ENCODE data around the gene SLC25A38. TPM values are rescaled to one million over a fixed set of nuclear protein-coding genes. Genes with fewer than 3 reads are reported as not detected.
A peak's percentile ranks its signal among the peaks of the same experiment; 100 is the strongest.

SLC25A38 gene
- total and polyA plus RNA-seq, 2 donors (not counting 1 experiment from before 2014, with no cell fraction given) = 22.0 to 23.3 TPM

DNA sequence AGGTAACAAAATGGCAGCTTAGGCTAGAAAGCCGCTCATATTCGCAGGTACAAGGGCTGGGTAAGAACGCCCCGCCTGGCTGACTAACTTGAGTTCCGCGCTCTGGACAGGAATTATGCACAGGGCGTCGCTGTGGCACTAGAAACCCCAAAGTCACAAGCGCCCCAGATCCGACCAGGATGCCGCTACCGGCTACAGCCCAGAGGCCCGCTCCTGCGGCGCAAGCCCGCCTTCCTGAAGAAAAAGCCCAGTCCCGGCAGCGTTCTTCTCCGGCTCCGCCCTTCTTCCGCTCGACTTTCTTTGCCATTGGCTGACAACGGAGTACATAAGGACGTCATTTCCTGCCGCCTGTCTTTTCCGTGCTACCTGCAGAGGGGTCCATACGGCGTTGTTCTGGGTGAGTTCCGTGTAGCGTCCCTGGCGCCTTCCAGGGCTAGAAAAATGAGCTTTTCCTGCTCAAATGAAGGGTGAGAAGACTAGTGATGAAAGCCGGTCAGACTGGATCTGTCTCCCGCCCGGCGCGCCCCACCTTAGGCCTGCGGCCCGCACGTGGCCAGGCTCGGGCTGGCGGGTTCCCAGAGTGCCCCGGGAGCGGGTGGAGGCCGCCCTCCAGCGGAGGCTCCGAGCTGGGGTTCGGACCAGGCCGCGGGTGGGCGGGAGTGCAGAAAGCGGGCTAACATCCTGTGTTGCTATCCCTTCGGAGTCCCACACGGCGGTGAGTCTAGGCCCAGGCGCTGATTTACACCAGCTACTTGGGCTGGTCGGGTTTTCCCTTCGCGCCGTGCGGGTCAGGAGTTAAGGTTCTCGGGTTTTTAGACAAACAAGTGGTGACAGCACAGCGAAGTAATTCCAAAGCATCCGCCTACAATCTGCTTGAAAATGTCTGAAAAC is 23.4 kb downstream of the SLC25A38 start, which contains the start of gene RPSA:
Gene RPSA (plus strand): TSS at position 353 of the 891 bp plus-strand sequence. CDS start 934 bp downstream, outside the sequence.
- H3K79me2 ChIP-seq (ENCODE audit: control insufficient read depth, insufficient read depth, low read length) = peaks cover 39% of the 10 kb centered on the region
- peak within 1 kb of the TSS; percentile 93 for H3K9ac ChIP-seq (ENCODE audit: insufficient read depth, low read length)
- no peak for TF ChIP-seq EZH2 (IDR thresholded peaks at IDR 0.05; ENCODE audit: low read length, missing control alignments)
- TF ChIP-seq, protein P1, sequence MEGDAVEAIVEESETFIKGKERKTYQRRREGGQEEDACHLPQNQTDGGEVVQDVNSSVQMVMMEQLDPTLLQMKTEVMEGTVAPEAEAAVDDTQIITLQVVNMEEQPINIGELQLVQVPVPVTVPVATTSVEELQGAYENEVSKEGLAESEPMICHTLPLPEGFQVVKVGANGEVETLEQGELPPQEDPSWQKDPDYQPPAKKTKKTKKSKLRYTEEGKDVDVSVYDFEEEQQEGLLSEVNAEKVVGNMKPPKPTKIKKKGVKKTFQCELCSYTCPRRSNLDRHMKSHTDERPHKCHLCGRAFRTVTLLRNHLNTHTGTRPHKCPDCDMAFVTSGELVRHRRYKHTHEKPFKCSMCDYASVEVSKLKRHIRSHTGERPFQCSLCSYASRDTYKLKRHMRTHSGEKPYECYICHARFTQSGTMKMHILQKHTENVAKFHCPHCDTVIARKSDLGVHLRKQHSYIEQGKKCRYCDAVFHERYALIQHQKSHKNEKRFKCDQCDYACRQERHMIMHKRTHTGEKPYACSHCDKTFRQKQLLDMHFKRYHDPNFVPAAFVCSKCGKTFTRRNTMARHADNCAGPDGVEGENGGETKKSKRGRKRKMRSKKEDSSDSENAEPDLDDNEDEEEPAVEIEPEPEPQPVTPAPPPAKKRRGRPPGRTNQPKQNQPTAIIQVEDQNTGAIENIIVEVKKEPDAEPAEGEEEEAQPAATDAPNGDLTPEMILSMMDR (conservative IDR thresholded peaks at IDR 0.05 in 1 of 2, IDR thresholded peaks at IDR 0.05 in 1 of 2; ENCODE audit: low read depth in 1 of 2, low read length in 2 of 2) = peak; percentile 23 to 29
- H2AFZ ChIP-seq (ENCODE audit: low read length) = peak within 1 kb of the TSS; percentile 93
- no peaks in the 10 kb centered on the region for H3K27me3 ChIP-seq (ENCODE audit: control insufficient read depth, insufficient read depth, low read length)
- DNase-seq (ENCODE audit: low read depth in 2 of 2) = peak; percentile 95 to 97
- H3K4me2 ChIP-seq (ENCODE audit: extremely low read depth, insufficient read depth, low read length) = peak within 1 kb of the TSS; percentile 94
- peak within 1 kb of the TSS; percentile 93 for H3K27ac ChIP-seq (ENCODE audit: insufficient read depth, low read length)
- peak within 1 kb of the TSS; percentile 90 to 99 (median 92) for H3K4me3 ChIP-seq (replicated peaks in 1 of 4; ENCODE audit: control extremely low read depth in 1 of 4, insufficient read depth in 1 of 4, low read depth in 3 of 4, low read length in 4 of 4)
- H3K4me1 ChIP-seq (ENCODE audit: control insufficient read depth, extremely low read depth, insufficient read depth, low read length) = peaks cover 11% of the 10 kb centered on the region
- H3K36me3 ChIP-seq (ENCODE audit: control insufficient read depth, insufficient read depth, low read length) = peaks cover 14% of the 10 kb centered on the region
- H4K20me1 ChIP-seq (ENCODE audit: control insufficient read depth, extremely low read depth, insufficient read depth, low read length) = no peaks in the 10 kb centered on the region
- no peaks in the 10 kb centered on the region for H3K9me3 ChIP-seq (ENCODE audit: control insufficient read depth, insufficient read depth, low read depth, low read length)

DNA sequence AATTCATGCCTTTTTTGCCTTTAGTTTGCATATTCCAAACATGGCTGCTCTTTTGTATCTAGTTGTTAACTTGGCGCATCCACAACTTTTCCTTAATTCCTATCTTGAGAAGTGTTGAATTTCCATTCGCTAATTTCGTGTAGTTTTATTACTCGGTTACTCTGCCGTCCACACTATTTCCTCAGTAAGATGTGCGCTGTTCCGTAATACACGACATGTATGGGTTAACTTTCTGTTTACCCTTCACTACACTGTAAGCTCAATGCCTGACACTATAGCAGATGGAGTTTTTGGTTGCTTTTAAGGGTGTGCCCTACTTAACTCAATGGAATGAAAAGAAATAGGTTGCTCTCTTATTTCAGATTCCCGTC is 24.1 kb downstream of the SLC25A38 start:
- Histone ChIP-seq H4K20me1 (ENCODE audit: control insufficient read depth, extremely low read depth, insufficient read depth, low read length) (no peaks in the 10 kb centered on the region), H3K4me3 (replicated peaks in 1 of 4; ENCODE audit: control extremely low read depth in 1 of 4, insufficient read depth in 1 of 4, low read depth in 3 of 4, low read length in 4 of 4) (peak overlapping the region; percentile 90 to 99 (median 92)), H3K27ac (ENCODE audit: insufficient read depth, low read length) (peak overlapping the region; percentile 93), H3K4me2 (ENCODE audit: extremely low read depth, insufficient read depth, low read length) (peak overlapping the region; percentile 94), H3K79me2 (ENCODE audit: control insufficient read depth, insufficient read depth, low read length) (peaks cover 39% of the 10 kb centered on the region), H3K36me3 (ENCODE audit: control insufficient read depth, insufficient read depth, low read length) (peaks cover 14% of the 10 kb centered on the region), H3K9me3 (ENCODE audit: control insufficient read depth, insufficient read depth, low read depth, low read length) (no peaks in the 10 kb centered on the region), H3K4me1 (ENCODE audit: control insufficient read depth, extremely low read depth, insufficient read depth, low read length) (peaks cover 11% of the 10 kb centered on the region), H3K27me3 (ENCODE audit: control insufficient read depth, insufficient read depth, low read length) (no peaks in the 10 kb centered on the region), H2AFZ (ENCODE audit: low read length) (no peak overlapping the region), H3K9ac (ENCODE audit: insufficient read depth, low read length) (peak overlapping the region; percentile 93)
- DNase-seq (ENCODE audit: low read depth in 2 of 2) = peak in 1 of 2 donors; percentile 39
- no peak for TF ChIP-seq EZH2 (IDR thresholded peaks at IDR 0.05; ENCODE audit: low read length, missing control alignments)
- TF ChIP-seq, protein P1 (conservative IDR thresholded peaks at IDR 0.05 in 1 of 2, IDR thresholded peaks at IDR 0.05 in 1 of 2; ENCODE audit: low read depth in 1 of 2, low read length in 2 of 2) = no peak

DNA sequence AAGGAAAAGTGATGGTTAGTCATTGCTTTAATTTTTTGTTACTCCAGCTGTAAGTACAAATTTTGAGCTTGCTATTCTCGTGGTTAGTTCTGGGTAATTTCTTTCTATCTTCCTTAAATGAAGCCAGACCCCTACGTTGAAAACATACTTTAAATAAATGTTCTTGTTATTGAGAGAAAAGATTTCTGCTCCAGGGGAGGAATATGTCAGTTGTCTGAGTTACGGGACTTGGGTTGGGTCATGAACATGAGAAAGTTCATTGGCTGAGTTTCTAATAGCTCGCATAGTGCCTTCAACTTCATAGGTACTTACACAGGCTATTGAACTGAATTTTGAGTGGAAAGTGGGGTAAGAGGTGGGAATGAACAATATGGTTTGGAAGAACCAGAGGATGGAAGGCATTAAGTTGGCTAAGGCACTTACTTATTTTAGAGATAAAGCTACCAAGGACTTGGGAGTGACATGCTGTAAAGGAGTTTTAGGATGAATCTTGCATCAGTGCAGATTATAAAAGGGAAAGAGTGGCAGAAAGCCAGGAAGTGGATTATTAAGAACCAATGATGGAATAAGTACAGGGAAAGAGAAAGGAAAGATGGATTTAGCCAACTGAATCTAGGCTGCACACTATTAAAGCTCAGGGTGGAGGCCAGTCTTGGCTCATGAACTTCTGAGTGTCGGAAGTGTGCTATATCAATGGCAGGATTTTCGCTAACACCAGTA is 24.8 kb downstream of the SLC25A38 start:
- peak in 1 of 2 donors; percentile 39 for DNase-seq (ENCODE audit: low read depth in 2 of 2)
- Histone ChIP-seq H3K4me1 (ENCODE audit: control insufficient read depth, extremely low read depth, insufficient read depth, low read length) (peaks cover 11% of the 10 kb centered on the region), H4K20me1 (ENCODE audit: control insufficient read depth, extremely low read depth, insufficient read depth, low read length) (no peaks in the 10 kb centered on the region), H3K27me3 (ENCODE audit: control insufficient read depth, insufficient read depth, low read length) (no peaks in the 10 kb centered on the region), H3K9ac (ENCODE audit: insufficient read depth, low read length) (no peak overlapping the region), H3K27ac (ENCODE audit: insufficient read depth, low read length) (no peak overlapping the region), H3K36me3 (ENCODE audit: control insufficient read depth, insufficient read depth, low read length) (peaks cover 14% of the 10 kb centered on the region), H3K4me2 (ENCODE audit: extremely low read depth, insufficient read depth, low read length) (peak overlapping the region; percentile 94), H3K79me2 (ENCODE audit: control insufficient read depth, insufficient read depth, low read length) (peaks cover 39% of the 10 kb centered on the region), H2AFZ (ENCODE audit: low read length) (no peak overlapping the region), H3K4me3 (replicated peaks in 1 of 4; ENCODE audit: control extremely low read depth in 1 of 4, insufficient read depth in 1 of 4, low read depth in 3 of 4, low read length in 4 of 4) (peak overlapping the region; percentile 90 to 99 (median 92)), H3K9me3 (ENCODE audit: control insufficient read depth, insufficient read depth, low read depth, low read length) (no peaks in the 10 kb centered on the region)
- no peak for TF ChIP-seq EZH2 (IDR thresholded peaks at IDR 0.05; ENCODE audit: low read length, missing control alignments)
- TF ChIP-seq, protein P1 (conservative IDR thresholded peaks at IDR 0.05 in 1 of 2, IDR thresholded peaks at IDR 0.05 in 1 of 2; ENCODE audit: low read depth in 1 of 2, low read length in 2 of 2) = no peak
